HEK293 (cell line): ENCODE data around the gene TMEM255B.

Source experiments
- CTCF ChIA-PET: fragments of 350-600 bp; formaldehyde crosslinking; extraction: SDS; loops from one replicate; lab custom pipeline; 2021; ENCODE audit warnings: antibody characterized with exemption; lab: Yijun Ruan, JAX
- POLR2A ChIA-PET: fragments of 300-600 bp; formaldehyde crosslinking; extraction: SDS; loops from one replicate; lab custom pipeline; 2020; ENCODE audit warnings: antibody characterized with exemption, inconsistent platforms; lab: Yijun Ruan, JAX
- H3K27ac ChIP-seq: fragments of 200-500 bp; sonication (Bioruptor generic); 2 replicates; pipeline ENCODE4 v1.5.1; 2014; ENCODE audit warnings: low read depth, low read length, control low read depth, inconsistent platforms; ENCODE audit errors: extremely low read depth
- H3K36me3 ChIP-seq, 2 experiments: fragments of 200-500 bp in 1 of 2; sonication (Bioruptor generic) in 1 of 2; 1 replicate in 1 of 2; 2 replicates in 1 of 2; pipeline ENCODE4 v1.5.1; 2014 to 2017; ENCODE audit warnings: inconsistent platforms in 2 of 2, low read length in 2 of 2; ENCODE audit not compliant: control insufficient read depth in 2 of 2, insufficient read depth in 1 of 2
- H3K4me1 ChIP-seq: fragments of 200-500 bp; sonication (Bioruptor generic); 2 replicates; pipeline ENCODE4 v1.5.1; 2014; ENCODE audit warnings: mild to moderate bottlenecking, low read length, inconsistent platforms; ENCODE audit not compliant: control insufficient read depth, insufficient read depth
- H3K4me3 ChIP-seq: 2 replicates; pipeline ENCODE4 v1.5.1; 2011; ENCODE audit warnings: low read depth, mild to moderate bottlenecking, control low read depth, low read length, moderate library complexity
- H3K9me3 ChIP-seq: fragments of 200-500 bp; sonication (Bioruptor generic); 2 replicates; pipeline ENCODE4 v1.5.1; 2014; ENCODE audit warnings: low read depth, low read length, inconsistent platforms; ENCODE audit not compliant: control insufficient read depth, insufficient read depth
- HOXA7 ChIP-seq: sonication (generic); formaldehyde crosslinking; IDR thresholded peaks from 2 replicates; pipeline ENCODE4 v1.8.1; 2022; ENCODE audit warnings: missing genetic modification reagents, borderline replicate concordance
- KLF1 ChIP-seq: fragments of 450-650 bp; formaldehyde crosslinking; IDR thresholded peaks from 2 replicates; pipeline ENCODE4 v1.5.1; 2016; ENCODE audit warnings: missing biosample characterization, missing genetic modification characterization
- ZFHX2 ChIP-seq: fragments of 450-650 bp; formaldehyde crosslinking; conservative IDR thresholded peaks from 2 replicates; pipeline ENCODE4 v1.5.1; 2016; ENCODE audit warnings: missing biosample characterization, missing genetic modification characterization
- ZFP37 ChIP-seq: fragments of 450-650 bp; formaldehyde crosslinking; IDR thresholded peaks from 2 replicates; pipeline ENCODE4 v1.5.1; 2016; ENCODE audit warnings: missing biosample characterization, missing genetic modification characterization
- ZNF174 ChIP-seq: fragments of 450-650 bp; formaldehyde crosslinking; IDR thresholded peaks from 2 replicates; pipeline ENCODE4 v1.5.0; 2017; ENCODE audit warnings: missing biosample characterization, mild to moderate bottlenecking, missing genetic modification characterization
- ZNF510 ChIP-seq: fragments of 450-650 bp; formaldehyde crosslinking; IDR thresholded peaks from 2 replicates; pipeline ENCODE4 v1.5.1; 2018; ENCODE audit warnings: mild to moderate bottlenecking, missing genetic modification characterization, missing biosample characterization; ENCODE audit not compliant: insufficient replicate concordance
- ZNF529 ChIP-seq: fragments of 450-650 bp; formaldehyde crosslinking; IDR thresholded peaks from 2 replicates; pipeline ENCODE4 v1.5.1; 2017; ENCODE audit warnings: missing genetic modification characterization, missing biosample characterization; ENCODE audit not compliant: insufficient replicate concordance
- ZNF600 ChIP-seq: fragments of 450-650 bp; formaldehyde crosslinking; IDR thresholded peaks from 2 replicates; pipeline ENCODE4 v1.5.1; 2016; ENCODE audit warnings: missing biosample characterization, missing genetic modification characterization
- ZNF660 ChIP-seq: fragments of 450-650 bp; IDR thresholded peaks from 2 replicates; pipeline ENCODE4 v1.5.1; 2018; ENCODE audit warnings: missing biosample characterization, mild to moderate bottlenecking, missing genetic modification characterization
- ZNF677 ChIP-seq: fragments of 450-650 bp; IDR thresholded peaks from 2 replicates; pipeline ENCODE4 v1.5.0; 2018; ENCODE audit warnings: missing biosample characterization, mild to moderate bottlenecking, missing genetic modification characterization, moderate library complexity
- ZNF776 ChIP-seq: fragments of 450-650 bp; formaldehyde crosslinking; IDR thresholded peaks from 2 replicates; pipeline ENCODE4 v1.5.0; 2017; ENCODE audit warnings: missing biosample characterization, missing genetic modification characterization, borderline replicate concordance
- TF ChIP-seq, protein P1 (sequence below): fragments of 450-650 bp; formaldehyde crosslinking; IDR thresholded peaks from 2 replicates; pipeline ENCODE4 v1.5.1; 2016; ENCODE audit warnings: missing biosample characterization, missing genetic modification characterization
- TF ChIP-seq, protein P2 (sequence below): fragments of 450-650 bp; formaldehyde crosslinking; IDR thresholded peaks from 2 replicates; pipeline ENCODE4 v1.5.1; 2016; ENCODE audit warnings: missing biosample characterization, missing genetic modification characterization
- TF ChIP-seq, protein P3 (sequence below): fragments of 450-650 bp; formaldehyde crosslinking; IDR thresholded peaks from 2 replicates; pipeline ENCODE4 v1.5.1; 2016; ENCODE audit warnings: missing biosample characterization, missing genetic modification characterization

Gene TMEM255B

DNA sequence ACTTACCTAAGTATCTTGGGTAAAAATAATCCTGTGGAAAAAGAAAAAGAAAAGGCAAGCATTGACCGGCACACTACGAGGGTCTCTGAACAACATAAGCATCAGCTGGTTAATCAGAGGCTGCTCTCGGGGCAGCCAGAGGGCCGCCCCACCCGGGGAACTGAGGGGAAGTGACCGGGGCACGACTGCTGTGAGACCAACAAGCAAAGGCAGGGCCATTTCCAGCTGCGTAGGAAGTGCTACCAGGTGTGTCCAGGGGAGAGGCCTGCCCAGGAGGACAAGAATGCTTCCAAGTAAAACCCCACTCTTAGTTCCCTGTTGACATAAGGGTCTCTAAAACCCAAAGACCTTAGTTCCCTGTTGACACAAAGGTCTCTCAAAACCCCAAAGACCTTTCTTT lies 89.0 kb downstream of the TMEM255B start:
- ChIA-PET CTCF (interaction anchor here (0.6 kb wide), 1 partner anchor 190 kb away, joined by 6 read pairs; no protein-coding TSS in a partner anchor), POLR2A (no interaction called here)
- Histone ChIP-seq H3K4me3 (no peak overlapping the region), H3K9me3 (no peaks in the 10 kb centered on the region), H3K27ac (no peak overlapping the region), H3K4me1 (no peaks in the 10 kb centered on the region)
- TF ChIP-seq ZNF677 (tag by site-specific recombination) (no peak), ZNF174 (tag by site-specific recombination) (no peak), ZNF510 (tag by site-specific recombination) (no peak), ZNF529 (tag by site-specific recombination) (no peak), ZNF600 (no peak), HOXA7 (no peak)
- TF ChIP-seq, protein P1, sequence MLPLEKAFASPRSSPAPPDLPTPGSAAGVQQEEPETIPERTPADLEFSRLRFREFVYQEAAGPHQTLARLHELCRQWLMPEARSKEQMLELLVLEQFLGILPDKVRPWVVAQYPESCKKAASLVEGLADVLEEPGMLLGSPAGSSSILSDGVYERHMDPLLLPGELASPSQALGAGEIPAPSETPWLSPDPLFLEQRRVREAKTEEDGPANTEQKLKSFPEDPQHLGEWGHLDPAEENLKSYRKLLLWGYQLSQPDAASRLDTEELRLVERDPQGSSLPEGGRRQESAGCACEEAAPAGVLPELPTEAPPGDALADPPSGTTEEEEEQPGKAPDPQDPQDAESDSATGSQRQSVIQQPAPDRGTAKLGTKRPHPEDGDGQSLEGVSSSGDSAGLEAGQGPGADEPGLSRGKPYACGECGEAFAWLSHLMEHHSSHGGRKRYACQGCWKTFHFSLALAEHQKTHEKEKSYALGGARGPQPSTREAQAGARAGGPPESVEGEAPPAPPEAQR (tag by site-specific recombination), result no peak
- TF ChIP-seq, protein P2, sequence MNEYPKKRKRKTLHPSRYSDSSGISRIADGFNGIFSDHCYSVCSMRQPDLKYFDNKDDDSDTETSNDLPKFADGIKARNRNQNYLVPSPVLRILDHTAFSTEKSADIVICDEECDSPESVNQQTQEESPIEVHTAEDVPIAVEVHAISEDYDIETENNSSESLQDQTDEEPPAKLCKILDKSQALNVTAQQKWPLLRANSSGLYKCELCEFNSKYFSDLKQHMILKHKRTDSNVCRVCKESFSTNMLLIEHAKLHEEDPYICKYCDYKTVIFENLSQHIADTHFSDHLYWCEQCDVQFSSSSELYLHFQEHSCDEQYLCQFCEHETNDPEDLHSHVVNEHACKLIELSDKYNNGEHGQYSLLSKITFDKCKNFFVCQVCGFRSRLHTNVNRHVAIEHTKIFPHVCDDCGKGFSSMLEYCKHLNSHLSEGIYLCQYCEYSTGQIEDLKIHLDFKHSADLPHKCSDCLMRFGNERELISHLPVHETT, result no peak
- TF ChIP-seq, all 188 proteins: peak for 0
- H3K36me3 ChIP-seq, result peaks cover 0 to 3% of the 10 kb centered on the region in 2 experiments; a peak in 1 of 3 replicates

DNA sequence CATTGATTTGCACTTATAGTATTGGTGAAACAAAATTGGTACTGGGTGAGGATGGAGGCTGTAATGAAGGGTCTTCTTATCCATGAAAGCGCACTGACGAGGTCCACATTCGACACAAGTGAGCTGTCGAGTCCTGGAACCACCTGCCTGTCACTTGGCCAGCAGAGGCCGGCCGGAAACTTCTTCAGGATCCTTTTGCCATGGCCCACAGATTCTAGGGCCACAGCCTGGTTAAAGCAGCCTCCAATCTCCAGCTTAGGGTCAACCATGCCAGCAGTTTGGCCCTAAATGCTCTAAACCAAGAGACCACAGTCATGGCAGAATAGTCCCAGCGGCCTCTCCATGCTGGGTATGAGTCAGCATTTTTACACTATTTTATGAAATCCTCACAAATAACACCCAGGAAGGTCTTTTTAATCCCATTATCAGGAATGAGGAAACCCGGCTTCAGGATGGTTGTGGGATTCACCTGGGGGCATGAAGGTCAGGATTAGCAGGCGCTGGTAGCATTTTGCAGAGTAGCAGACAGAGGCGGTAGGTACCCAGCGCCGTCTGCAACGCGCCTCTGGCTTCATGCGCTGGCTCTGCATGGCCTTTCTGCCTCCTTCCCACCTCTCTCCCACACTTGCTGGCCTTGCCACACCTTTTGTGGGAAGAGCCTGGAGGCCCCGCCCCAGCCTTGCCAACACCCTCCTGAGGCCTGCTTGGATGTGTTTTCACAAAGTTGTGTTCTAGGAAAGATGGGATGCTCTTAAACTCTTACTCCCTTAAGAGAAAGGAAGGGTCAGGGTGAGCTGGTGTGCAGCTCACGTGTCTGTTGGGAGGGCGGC lies 89.6 kb downstream of the TMEM255B start:
- Histone ChIP-seq H3K36me3 (peaks cover 0 to 3% of the 10 kb centered on the region in 2 experiments; a peak in 1 of 3 replicates), H3K27ac (no peak overlapping the region), H3K4me1 (no peaks in the 10 kb centered on the region), H3K4me3 (no peak overlapping the region), H3K9me3 (no peaks in the 10 kb centered on the region)
- POLR2A ChIA-PET, result no interaction called here
- CTCF ChIA-PET, result interaction anchor here (0.6 kb wide), 1 partner anchor 189 kb away, joined by 6 read pairs; no protein-coding TSS in a partner anchor
- TF ChIP-seq, protein P3, sequence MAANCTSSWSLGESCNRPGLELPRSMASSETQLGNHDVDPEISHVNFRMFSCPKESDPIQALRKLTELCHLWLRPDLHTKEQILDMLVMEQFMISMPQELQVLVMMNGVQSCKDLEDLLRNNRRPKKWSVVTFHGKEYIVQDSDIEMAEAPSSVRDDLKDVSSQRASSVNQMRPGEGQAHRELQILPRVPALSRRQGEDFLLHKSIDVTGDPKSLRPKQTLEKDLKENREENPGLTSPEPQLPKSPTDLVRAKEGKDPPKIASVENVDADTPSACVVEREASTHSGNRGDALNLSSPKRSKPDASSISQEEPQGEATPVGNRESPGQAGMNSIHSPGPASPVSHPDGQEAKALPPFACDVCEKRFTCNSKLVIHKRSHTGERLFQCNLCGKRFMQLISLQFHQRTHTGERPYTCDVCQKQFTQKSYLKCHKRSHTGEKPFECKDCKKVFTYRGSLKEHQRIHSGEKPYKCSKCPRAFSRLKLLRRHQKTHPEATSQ (tag by site-specific recombination), result no peak
- TF ChIP-seq ZNF776 (tag by site-specific recombination) (no peak), ZFHX2 (peak; percentile 39; the same call in 1 of the 2 replicates), KLF1 (tag by site-specific recombination) (0 out of 2 replicates have a peak, but pooled peaks have one; percentile 27)
- TF ChIP-seq, all 188 proteins: peak for 2

DNA sequence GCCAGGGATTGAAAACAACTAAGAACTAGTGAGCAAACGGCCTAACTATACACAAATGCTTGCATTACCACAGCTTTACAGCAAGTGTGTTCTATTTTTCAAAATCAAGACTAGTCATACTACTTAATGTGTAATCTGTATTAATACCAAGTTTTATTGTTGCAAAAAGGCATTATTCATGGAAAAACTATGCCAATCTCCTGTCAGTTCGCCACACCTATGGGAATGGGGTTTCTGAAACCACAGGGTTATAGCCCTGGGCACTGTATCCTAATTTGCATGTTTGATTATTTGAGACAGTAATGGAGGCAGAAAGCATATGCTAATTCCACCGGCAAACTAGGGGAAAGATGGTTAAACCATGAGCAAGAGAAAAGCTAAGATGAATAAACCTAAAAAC lies 90.5 kb downstream of the TMEM255B start:
- Histone ChIP-seq H3K4me3 (no peak overlapping the region), H3K4me1 (no peaks in the 10 kb centered on the region), H3K36me3 (peaks cover 0 to 3% of the 10 kb centered on the region in 2 experiments; a peak in 1 of 3 replicates)
- POLR2A ChIA-PET, result no interaction called here
- TF ChIP-seq ZFP37 (tag by site-specific recombination) (no peak), ZNF660 (tag by site-specific recombination) (no peak)
- TF ChIP-seq, all 188 proteins: peak for 0
- Histone ChIP-seq H3K9me3 (no peaks in the 10 kb centered on the region), H3K27ac (no peak overlapping the region)
- CTCF ChIA-PET, result interaction anchor here (0.9 kb wide), 1 partner anchor 35 kb away, joined by 4 read pairs; no protein-coding TSS in a partner anchor
